Measurements from ENCODE around the gene KRTAP10-3. TPM values are rescaled to one million over a fixed set of nuclear protein-coding genes. Genes with fewer than 3 reads are reported as not detected.
A peak's percentile ranks its signal among the peaks of the same experiment; 100 is the strongest.

Gene KRTAP10-3
- total and polyA plus RNA-seq, 9 of the 15 experiments (the other 6 are each of a cell fraction or from before 2014, with no cell fraction given), result not detected

GRCh38 chr21:44593598-44594405, 35.2 kb upstream of the KRTAP10-3 start (continued):
- TF ChIP-seq, protein P1, sequence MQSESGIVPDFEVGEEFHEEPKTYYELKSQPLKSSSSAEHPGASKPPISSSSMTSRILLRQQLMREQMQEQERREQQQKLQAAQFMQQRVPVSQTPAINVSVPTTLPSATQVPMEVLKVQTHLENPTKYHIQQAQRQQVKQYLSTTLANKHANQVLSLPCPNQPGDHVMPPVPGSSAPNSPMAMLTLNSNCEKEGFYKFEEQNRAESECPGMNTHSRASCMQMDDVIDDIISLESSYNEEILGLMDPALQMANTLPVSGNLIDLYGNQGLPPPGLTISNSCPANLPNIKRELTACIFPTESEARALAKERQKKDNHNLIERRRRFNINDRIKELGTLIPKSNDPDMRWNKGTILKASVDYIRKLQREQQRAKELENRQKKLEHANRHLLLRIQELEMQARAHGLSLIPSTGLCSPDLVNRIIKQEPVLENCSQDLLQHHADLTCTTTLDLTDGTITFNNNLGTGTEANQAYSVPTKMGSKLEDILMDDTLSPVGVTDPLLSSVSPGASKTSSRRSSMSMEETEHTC (IDR thresholded peaks at IDR 0.05), result no peak
- no peak for TF ChIP-seq CEBPG (CRISPR knock-in tag; IDR thresholded peaks at IDR 0.05)
- TF ChIP-seq CEBPG (tag; conservative IDR thresholded peaks at IDR 0.05 in 1 of 2, IDR thresholded peaks at IDR 0.05 in 1 of 2), result peak in 1 of 2 experiments; percentile 64; a peak in 1 of 4 replicates
- peak in 1 of 2 experiments; percentile 79; a peak in 3 of 4 replicates for TF ChIP-seq TBL1XR1 (IDR thresholded peaks at IDR 0.05; ENCODE audit: low read length in 2 of 2)
- peak; percentile 72 to 84 for TF ChIP-seq KDM1A (IDR thresholded peaks at IDR 0.05)
- no peak for TF ChIP-seq ETV1 (tag; conservative IDR thresholded peaks at IDR 0.05; ENCODE audit: low read depth)
- peak; percentile 41 for TF ChIP-seq CCNT2 (IDR thresholded peaks at IDR 0.05; ENCODE audit: borderline replicate concordance, extremely low read depth, insufficient read length, low read depth, low read length)
- TF ChIP-seq ATF7 (IDR thresholded peaks at IDR 0.05), result peak; percentile 76; the same call in 1 of the 2 replicates
- TF ChIP-seq SOX6 (IDR thresholded peaks at IDR 0.05), result peak; percentile 90
- TF ChIP-seq CHD2 (IDR thresholded peaks at IDR 0.05; ENCODE audit: low read depth, low read length), result no peak
- TF ChIP-seq ZNF717 (CRISPR knock-in tag; IDR thresholded peaks at IDR 0.05), result no peak
- TF ChIP-seq ZNF224 (CRISPR knock-in tag; IDR thresholded peaks at IDR 0.05), result no peak
- peak; percentile 87 for TF ChIP-seq SMARCC2 (IDR thresholded peaks at IDR 0.05; ENCODE audit: low read depth)
- peak; percentile 60; the same call in 1 of the 2 replicates for TF ChIP-seq CREB3L1 (IDR thresholded peaks at IDR 0.05; ENCODE audit: borderline replicate concordance, low read depth)
- TF ChIP-seq STAT5A (IDR thresholded peaks at IDR 0.05; ENCODE audit: borderline replicate concordance, low read length), result peak; percentile 57; the same call in 1 of the 2 replicates
- TF ChIP-seq ZNF584 (CRISPR knock-in tag; IDR thresholded peaks at IDR 0.05; ENCODE audit: low read depth), result 0 out of 2 replicates have a peak, but pooled peaks have one; percentile 49
- TF ChIP-seq ZFP30 (CRISPR knock-in tag; IDR thresholded peaks at IDR 0.05; ENCODE audit: borderline replicate concordance), result no peak
- TF ChIP-seq, protein P2, sequence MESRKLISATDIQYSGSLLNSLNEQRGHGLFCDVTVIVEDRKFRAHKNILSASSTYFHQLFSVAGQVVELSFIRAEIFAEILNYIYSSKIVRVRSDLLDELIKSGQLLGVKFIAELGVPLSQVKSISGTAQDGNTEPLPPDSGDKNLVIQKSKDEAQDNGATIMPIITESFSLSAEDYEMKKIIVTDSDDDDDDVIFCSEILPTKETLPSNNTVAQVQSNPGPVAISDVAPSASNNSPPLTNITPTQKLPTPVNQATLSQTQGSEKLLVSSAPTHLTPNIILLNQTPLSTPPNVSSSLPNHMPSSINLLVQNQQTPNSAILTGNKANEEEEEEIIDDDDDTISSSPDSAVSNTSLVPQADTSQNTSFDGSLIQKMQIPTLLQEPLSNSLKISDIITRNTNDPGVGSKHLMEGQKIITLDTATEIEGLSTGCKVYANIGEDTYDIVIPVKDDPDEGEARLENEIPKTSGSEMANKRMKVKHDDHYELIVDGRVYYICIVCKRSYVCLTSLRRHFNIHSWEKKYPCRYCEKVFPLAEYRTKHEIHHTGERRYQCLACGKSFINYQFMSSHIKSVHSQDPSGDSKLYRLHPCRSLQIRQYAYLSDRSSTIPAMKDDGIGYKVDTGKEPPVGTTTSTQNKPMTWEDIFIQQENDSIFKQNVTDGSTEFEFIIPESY (CRISPR knock-in tag; IDR thresholded peaks at IDR 0.05), result peak; percentile 32; the same call in 1 of the 2 replicates
- TF ChIP-seq NR2C1 (IDR thresholded peaks at IDR 0.05), result no peak
- peak; percentile 74 for TF ChIP-seq NR2C1 (tag; IDR thresholded peaks at IDR 0.05)
- TF ChIP-seq TCF3 (CRISPR knock-in tag; IDR thresholded peaks at IDR 0.05), result peak; percentile 97
- TF ChIP-seq ARID1B (IDR thresholded peaks at IDR 0.05), result peak; percentile 96
- peak; percentile 73; the same call in 1 of the 2 replicates for TF ChIP-seq ZNF511 (CRISPR knock-in tag; IDR thresholded peaks at IDR 0.05)
- peak; percentile 92 for TF ChIP-seq NCOR1 (IDR thresholded peaks at IDR 0.05)
